Aorta (tissue), 5 donors: Measurements from ENCODE around the gene JAML. TPM values are rescaled to one million over a fixed set of nuclear protein-coding genes. Genes with fewer than 3 reads are reported as not detected.

Source experiments
- ATAC-seq: fragments of 200-7000 bp; cut with Tn5 transposase; one replicate; pipeline ENCODE4 v1.9.1; 2022; ENCODE audit warnings: moderate library complexity; ENCODE audit not compliant: low FRiP score
- DNase-seq, 2 donors: peaks; one replicate each; pipeline ENCODE4 v3.0.0-alpha.2; 2020
- H3K27ac ChIP-seq, 2 donors: one replicate each; pipeline ENCODE4 v1.5.1; 2013; ENCODE audit warnings: low read length in 2 of 2, mild to moderate bottlenecking in 2 of 2, moderate library complexity in 2 of 2, control low read depth in 1 of 2, inconsistent platforms in 1 of 2, low read depth in 1 of 2
- H3K27me3 ChIP-seq, 2 donors: one replicate each; pipeline ENCODE4 v1.6.1; 2013; ENCODE audit warnings: control low read depth in 1 of 2, low read length in 1 of 2, mild to moderate bottlenecking in 1 of 2, moderate library complexity in 1 of 2; ENCODE audit not compliant: insufficient read depth in 2 of 2, control insufficient read depth in 1 of 2
- H3K36me3 ChIP-seq, 2 donors: one replicate each; pipeline ENCODE4 v1.6.1; 2013; ENCODE audit warnings: control low read depth in 1 of 2, low read length in 1 of 2, mild to moderate bottlenecking in 1 of 2; ENCODE audit not compliant: insufficient read depth in 2 of 2, control insufficient read depth in 1 of 2
- H3K4me1 ChIP-seq, 2 donors: one replicate each; pipeline ENCODE4 v1.6.1; 2013; ENCODE audit warnings: low read length in 2 of 2, control low read depth in 1 of 2, mild to moderate bottlenecking in 1 of 2, moderate library complexity in 1 of 2; ENCODE audit not compliant: insufficient read depth in 2 of 2, control insufficient read depth in 1 of 2
- H3K4me3 ChIP-seq, 2 donors: one replicate each; pipeline ENCODE4 v1.5.1; 2013; ENCODE audit warnings: low read length in 2 of 2, control low read depth in 1 of 2, mild to moderate bottlenecking in 1 of 2
- H3K9me3 ChIP-seq: one replicate; pipeline ENCODE4 v1.6.1; 2013; ENCODE audit warnings: mild to moderate bottlenecking, low read length; ENCODE audit not compliant: control insufficient read depth
- WGBS, 2 donors: extraction: QIAGEN DNeasy Blood & Tissue Kit; methylation state at CpG; one replicate each; pipeline ENCODE4 v1.1.7; 2013; 5-methylcytosine and 5-hydroxymethylcytosine counted together
- intact Hi-C, 2 donors: fragments of 100-400 bp; cut with DNase I; formaldehyde crosslinking; loops; one replicate each; pipeline versions ENCODE4 v1.14.2 to v1.15.0; 2022
- polyA plus RNA-seq, 2 donors: library from polyadenylated mRNA; stranded (reverse); fragments of 200-250 nt; gene quantifications; one replicate each; pipeline ENCODE4 v1.2.3, GENCODE V29; 2013
- total RNA-seq, 2 donors: library from RNA; stranded (reverse); fragmentation: NEBNext Ultra II Directional; extraction: Animal tissue kit (Norgen Biotek cat#: 25700); gene quantifications; one replicate each; pipeline ENCODE4 v1.2.1, GENCODE V29; 2021
- donor health status: healthy with polysubstance abuse.
- donor health status: Bipolar disorder and iron deficiency.
- donor health status: DM: no; HTN: no; CAD: no.
- donor health status: DM: no; HTN: no; CAD: no.
- donor health status: DM: yes; HTN: yes; CAD: no.

The JAML gene
- total and polyA plus RNA-seq, 4 donors: 1.8 to 29.5 (median 6.0) TPM

DNA sequence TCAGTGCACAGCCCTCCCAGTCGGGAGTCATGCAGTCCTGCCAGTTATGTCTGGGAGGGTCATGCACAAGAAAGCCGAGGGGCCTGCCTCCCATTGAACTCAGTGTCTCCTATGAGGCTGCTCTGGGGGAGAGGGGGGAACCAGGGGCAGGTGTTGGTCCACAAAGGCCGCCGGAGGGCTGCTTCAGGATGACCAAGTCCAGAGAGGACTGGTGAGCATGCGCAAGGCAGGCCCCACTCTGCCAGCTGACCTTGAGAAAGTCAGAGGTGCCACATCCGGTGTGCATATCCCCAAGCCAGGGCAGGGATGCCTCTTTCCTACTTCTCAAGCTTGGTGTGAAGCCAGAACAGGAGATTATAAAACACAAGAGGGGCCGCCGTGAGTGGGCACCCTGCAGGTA lies 76.6 kb downstream of the JAML start:
- H3K9me3 ChIP-seq: no peaks in the 10 kb centered on the region
- H3K27me3 ChIP-seq: peaks cover 0 to 2% of the 10 kb centered on the region in 2 donors
- no peaks in the 10 kb centered on the region for H3K4me1 ChIP-seq
- WGBS, 2 donors: 89 to 92% methylated on average over 8 of the region's 8 CpGs
- no peak overlapping the region for H3K4me3 ChIP-seq
- no peak overlapping the region for H3K27ac ChIP-seq
- no peaks in the 10 kb centered on the region for H3K36me3 ChIP-seq
- ATAC-seq (no peak), DNase-seq (peak in 1 of 2 donors; percentile 51)
- intact Hi-C loops: loop anchor here (5.0 to 10.0 kb wide), 2 partner anchors 204 to 207 kb away; partner anchors contain the start of gene UBE4A (in 1 of the 2)

DNA sequence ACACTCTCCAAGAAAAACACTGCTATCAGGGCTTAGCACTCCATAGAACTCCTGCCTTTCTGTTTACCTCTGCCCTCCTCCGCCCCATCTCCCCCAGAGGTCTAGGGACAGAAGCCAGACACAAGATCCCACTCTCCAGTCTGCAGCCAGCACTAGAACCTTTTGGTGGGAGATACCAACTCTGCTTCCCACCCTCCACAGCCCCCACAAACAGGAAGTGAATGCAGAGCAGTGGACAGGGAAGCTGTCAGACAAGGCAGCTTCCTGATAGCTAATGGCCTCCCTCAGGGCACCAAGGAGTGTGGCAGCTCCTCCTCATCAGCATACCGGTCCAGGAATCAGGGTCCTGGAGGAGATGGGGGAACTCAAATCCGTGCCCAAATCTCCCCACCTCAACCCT lies 77.3 kb downstream of the JAML start:
- no peak for DNase-seq
- intact Hi-C loops: loop anchor here (5.0 to 10.0 kb wide), 2 partner anchors 205 to 207 kb away; partner anchors contain the start of gene UBE4A (in 1 of the 2)
- H3K4me1 ChIP-seq: no peaks in the 10 kb centered on the region
- no peaks in the 10 kb centered on the region for H3K36me3 ChIP-seq
- ATAC-seq: no peak
- H3K27ac ChIP-seq: no peak overlapping the region
- H3K9me3 ChIP-seq: no peaks in the 10 kb centered on the region
- H3K4me3 ChIP-seq: no peak overlapping the region
- H3K27me3 ChIP-seq: peaks cover 0 to 2% of the 10 kb centered on the region in 2 donors
- 83 to 84% methylated on average over 3 of the region's 3 CpGs for WGBS, 2 donors

DNA sequence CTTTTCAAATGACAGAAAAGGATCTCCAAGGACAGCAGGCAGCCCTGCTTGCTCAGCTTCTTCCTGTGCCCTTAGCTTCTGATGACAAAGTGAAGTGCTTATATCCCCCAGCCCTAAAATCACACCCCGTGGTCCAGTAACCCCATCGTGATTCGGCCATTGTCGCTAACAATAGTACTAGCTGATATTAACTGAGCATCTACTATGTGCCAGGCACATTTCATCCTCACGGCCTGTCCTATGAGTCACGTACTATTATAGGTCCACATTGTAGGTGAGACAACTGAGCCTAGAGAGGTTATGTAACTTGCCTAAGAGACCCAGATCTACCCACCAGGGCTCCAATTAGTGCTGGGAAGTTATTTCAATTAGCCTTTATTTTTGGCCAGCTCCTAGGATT lies 78.3 kb downstream of the JAML start:
- 94 to 95% methylated on average over 6 of the region's 6 CpGs for WGBS, 2 donors
- Histone ChIP-seq H3K4me3 (no peak overlapping the region), H3K27me3 (peaks cover 0 to 2% of the 10 kb centered on the region in 2 donors), H3K4me1 (no peaks in the 10 kb centered on the region), H3K36me3 (no peaks in the 10 kb centered on the region), H3K27ac (no peak overlapping the region), H3K9me3 (no peaks in the 10 kb centered on the region)
- ATAC-seq (no peak), DNase-seq (peak in 1 of 2 donors; percentile 4)
- intact Hi-C loops: loop anchor here (5.0 to 10.0 kb wide), 2 partner anchors 206 to 208 kb away; partner anchors contain the start of gene UBE4A (in 1 of the 2)

DNA sequence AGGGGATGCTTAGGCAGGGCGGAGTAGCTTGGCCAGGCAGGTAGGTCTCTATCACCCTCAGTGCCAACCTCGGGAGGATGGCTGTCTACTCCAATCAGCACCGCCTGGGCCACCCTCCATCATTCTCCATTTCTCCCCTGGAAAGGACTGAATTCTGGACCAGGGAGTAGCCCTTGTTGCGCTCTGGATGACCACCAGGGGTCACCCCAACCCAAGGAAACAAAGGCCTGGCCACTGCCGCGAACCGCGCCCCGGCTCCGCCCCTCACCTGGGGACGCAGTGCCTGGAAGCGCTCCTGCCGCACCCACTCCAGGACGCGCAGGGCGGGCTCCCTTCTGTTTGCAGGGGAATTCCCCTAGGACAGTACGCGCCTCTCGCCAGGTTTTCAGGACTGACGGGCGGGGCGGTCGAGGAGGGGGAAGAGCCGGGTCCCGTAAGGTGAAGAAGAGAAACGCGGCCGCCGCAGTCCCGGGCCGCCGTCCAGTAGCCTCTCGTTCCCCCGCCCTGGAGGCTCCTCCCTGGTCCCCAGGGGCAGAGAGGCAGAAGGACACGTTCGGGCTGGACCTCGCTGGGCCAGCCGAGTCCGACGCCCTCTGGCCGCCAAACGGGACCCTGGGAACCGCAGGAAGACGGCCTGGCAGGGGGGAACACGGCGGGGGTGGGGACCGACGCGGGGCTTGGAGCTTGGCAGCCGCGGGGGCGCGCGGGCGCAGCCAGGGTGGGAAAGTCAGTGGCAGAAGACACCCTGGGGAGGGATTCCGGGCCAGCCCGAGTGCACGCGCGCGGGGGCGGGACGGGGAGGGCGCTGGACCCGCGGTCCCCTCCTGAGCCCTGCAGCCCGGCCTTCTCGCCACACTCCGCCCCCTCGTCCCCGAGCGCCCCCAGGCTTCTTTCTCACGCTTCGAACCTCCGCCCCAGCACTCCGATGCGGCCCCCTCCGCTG lies 79.3 kb downstream of the JAML start:
- Histone ChIP-seq H3K27ac (no peak overlapping the region), H3K27me3 (no peaks in the 10 kb centered on the region), H3K4me1 (no peaks in the 10 kb centered on the region), H3K9me3 (no peaks in the 10 kb centered on the region), H3K4me3 (peak overlapping the region; percentile 1 to 48), H3K36me3 (no peaks in the 10 kb centered on the region)
- intact Hi-C loops: loop anchor here (1.0 to 10.0 kb wide), 4 partner anchors 26 to 209 kb away; partner anchors contain the start of gene UBE4A (in 1 of the 2)
- ATAC-seq (peak; percentile 93), DNase-seq (peak; percentile 83 to 91)
- WGBS, 2 donors: 1 to 2% methylated on average over 60 to 78 of the region's 78 CpGs

DNA sequence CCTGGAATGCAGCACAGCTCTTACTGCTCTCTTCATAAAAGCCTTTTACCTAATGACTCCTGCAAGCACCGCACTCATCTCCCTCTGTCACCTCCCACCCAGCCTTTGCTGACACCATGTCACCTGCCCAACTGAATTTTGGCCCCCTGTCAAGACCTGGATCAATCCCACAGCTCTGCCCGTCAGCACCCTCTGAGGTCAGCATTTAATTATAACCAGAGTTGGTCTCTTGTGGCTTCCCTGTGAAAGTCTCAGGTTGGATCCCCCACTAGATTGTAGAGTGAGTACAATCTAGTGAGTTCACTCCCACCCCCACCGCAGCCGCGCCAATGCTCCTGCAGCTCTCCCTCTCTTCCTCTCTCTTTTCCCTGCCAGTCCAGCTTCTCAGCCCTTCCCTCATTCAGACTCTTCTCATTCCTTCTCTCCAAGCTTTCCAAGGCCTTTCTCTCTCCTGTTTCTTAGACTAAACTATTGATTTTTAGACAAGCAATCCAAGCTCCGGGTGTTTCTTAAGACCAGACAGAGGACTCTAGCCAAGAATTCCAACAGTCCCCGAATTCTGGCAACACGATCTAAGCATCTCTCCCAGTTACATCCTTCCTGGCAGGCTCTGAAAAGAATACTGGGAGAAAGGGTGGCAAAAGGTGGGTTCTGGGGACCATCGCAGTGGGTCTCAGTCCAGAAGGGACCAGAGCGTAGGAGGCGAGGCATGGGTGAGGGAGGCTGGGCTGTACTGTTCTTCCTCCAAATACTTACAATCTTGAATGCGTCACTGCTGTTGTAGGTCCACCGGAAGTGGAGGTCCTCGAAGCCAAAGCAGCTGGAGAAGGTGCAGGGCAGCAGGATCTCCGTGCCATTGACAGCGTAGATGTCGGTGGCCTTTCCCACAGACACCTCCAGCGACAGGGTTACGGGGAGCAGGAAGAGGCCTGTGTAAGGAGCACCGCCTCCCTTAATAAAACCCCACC lies 80.2 kb downstream of the JAML start:
- WGBS, 2 donors: 46 to 50% methylated on average over 20 of the region's 20 CpGs

More for the DNA sequence above, 80.2 kb downstream of the JAML start:
- ATAC-seq (no peak), DNase-seq (peak in 1 of 2 donors; percentile 41)
- intact Hi-C loops: loop anchor here (1.0 to 10.0 kb wide), 4 partner anchors 27 to 210 kb away; partner anchors contain the start of gene UBE4A (in 1 of the 2)
- Histone ChIP-seq H3K4me1 (no peaks in the 10 kb centered on the region), H3K4me3 (no peak overlapping the region), H3K27me3 (no peaks in the 10 kb centered on the region), H3K36me3 (no peaks in the 10 kb centered on the region), H3K27ac (no peak overlapping the region), H3K9me3 (no peaks in the 10 kb centered on the region)

Other genes starting within 250 kb of the JAML start
- gene IL10RA, start 238.6 kb downstream of the JAML start, total RNA-seq: 10 to 100 TPM; 18.3 to 59.2 TPM
- gene IL10RA, start 238.6 kb downstream of the JAML start, polyA plus RNA-seq: 10 to 100 TPM in 1 of 2 donors, 1 to 10 TPM in 1; 1.7 to 10.9 TPM
- gene TMPRSS4, start 147.9 kb downstream of the JAML start, total RNA-seq: under 1 TPM in 1 of 2 donors, not detected in 1; 0.96 TPM
- gene TMPRSS4, start 147.9 kb downstream of the JAML start, polyA plus RNA-seq: 1 to 10 TPM in 1 of 2 donors, not detected in 1; 6.5 TPM
- gene SMIM35, start 138.0 kb downstream of the JAML start, total RNA-seq: under 1 TPM in 1 of 2 donors, not detected in 1; 0.15 TPM
- gene SMIM35, start 138.0 kb downstream of the JAML start, polyA plus RNA-seq: not detected
- gene SCN4B, start 72.2 kb downstream of the JAML start, total RNA-seq: 10 to 100 TPM in 1 of 2 donors, 1 to 10 TPM in 1; 2.2 to 11.8 TPM
- gene SCN4B, start 72.2 kb downstream of the JAML start, polyA plus RNA-seq: under 1 TPM; 0.05 to 0.25 TPM
- under 1 TPM in 1 of 2 donors, not detected in 1; 0.78 TPM for gene SCN2B, start 48.4 kb downstream of the JAML start, total RNA-seq
- gene SCN2B, start 48.4 kb downstream of the JAML start, polyA plus RNA-seq: not detected
- 1 to 10 TPM; 1.6 to 2.7 TPM for gene MPZL3, start 27.4 kb upstream of the JAML start, total RNA-seq
- gene MPZL3, start 27.4 kb upstream of the JAML start, polyA plus RNA-seq: under 1 TPM; 0.33 to 0.38 TPM
- gene MPZL2, start 39.3 kb upstream of the JAML start, total RNA-seq: 10 to 100 TPM; 52.7 to 63.2 TPM
- gene MPZL2, start 39.3 kb upstream of the JAML start, polyA plus RNA-seq: 10 to 100 TPM in 1 of 2 donors, 1 to 10 TPM in 1; 3.8 to 13.3 TPM
- 1 to 10 TPM; 2.3 to 5.2 TPM for gene CD3E, start 79.7 kb upstream of the JAML start, total RNA-seq
- gene CD3E, start 79.7 kb upstream of the JAML start, polyA plus RNA-seq: 1 to 10 TPM in 1 of 2 donors, under 1 TPM in 1; 0.43 to 2.5 TPM
- gene CD3D, start 117.7 kb upstream of the JAML start, total RNA-seq: 1 to 10 TPM; 3.0 to 3.9 TPM
- 1 to 10 TPM in 1 of 2 donors, under 1 TPM in 1; 0.36 to 3.3 TPM for gene CD3D, start 117.7 kb upstream of the JAML start, polyA plus RNA-seq
- gene CD3G, start 119.3 kb upstream of the JAML start, total RNA-seq: 1 to 10 TPM; 1.1 to 3.0 TPM
- gene CD3G, start 119.3 kb upstream of the JAML start, polyA plus RNA-seq: not detected
- 10 to 100 TPM; 33.4 to 35.2 TPM for gene UBE4A, start 134.6 kb upstream of the JAML start, total RNA-seq
- 10 to 100 TPM in 1 of 2 donors, 1 to 10 TPM in 1; 3.3 to 14.3 TPM for gene UBE4A, start 134.6 kb upstream of the JAML start, polyA plus RNA-seq
- 100 to 1,000 TPM in 1 of 2 donors, 10 to 100 TPM in 1; 98.4 to 107 TPM for gene ATP5MG, start 176.6 kb upstream of the JAML start, total RNA-seq
- gene ATP5MG, start 176.6 kb upstream of the JAML start, polyA plus RNA-seq: 100 to 1,000 TPM; 118 to 256 TPM
- gene KMT2A, start 211.5 kb upstream of the JAML start, total RNA-seq: 100 to 1,000 TPM; 105 to 114 TPM
- 10 to 100 TPM in 1 of 2 donors, 1 to 10 TPM in 1; 5.6 to 15.1 TPM for gene KMT2A, start 211.5 kb upstream of the JAML start, polyA plus RNA-seq